GM18508 (cell line): Measurements from ENCODE around the gene HCRTR1.
A peak's percentile ranks its signal among the peaks of the same experiment; 100 is the strongest.

Experiments
- ATAC-seq: cut with Tn5 transposase; IDR thresholded peaks from one replicate; pipeline ENCODE4 v1.9.1; 2021; ENCODE audit warnings: moderate number of reproducible peaks; ENCODE audit not compliant: insufficient read depth, unreplicated experiment

The HCRTR1 gene

DNA sequence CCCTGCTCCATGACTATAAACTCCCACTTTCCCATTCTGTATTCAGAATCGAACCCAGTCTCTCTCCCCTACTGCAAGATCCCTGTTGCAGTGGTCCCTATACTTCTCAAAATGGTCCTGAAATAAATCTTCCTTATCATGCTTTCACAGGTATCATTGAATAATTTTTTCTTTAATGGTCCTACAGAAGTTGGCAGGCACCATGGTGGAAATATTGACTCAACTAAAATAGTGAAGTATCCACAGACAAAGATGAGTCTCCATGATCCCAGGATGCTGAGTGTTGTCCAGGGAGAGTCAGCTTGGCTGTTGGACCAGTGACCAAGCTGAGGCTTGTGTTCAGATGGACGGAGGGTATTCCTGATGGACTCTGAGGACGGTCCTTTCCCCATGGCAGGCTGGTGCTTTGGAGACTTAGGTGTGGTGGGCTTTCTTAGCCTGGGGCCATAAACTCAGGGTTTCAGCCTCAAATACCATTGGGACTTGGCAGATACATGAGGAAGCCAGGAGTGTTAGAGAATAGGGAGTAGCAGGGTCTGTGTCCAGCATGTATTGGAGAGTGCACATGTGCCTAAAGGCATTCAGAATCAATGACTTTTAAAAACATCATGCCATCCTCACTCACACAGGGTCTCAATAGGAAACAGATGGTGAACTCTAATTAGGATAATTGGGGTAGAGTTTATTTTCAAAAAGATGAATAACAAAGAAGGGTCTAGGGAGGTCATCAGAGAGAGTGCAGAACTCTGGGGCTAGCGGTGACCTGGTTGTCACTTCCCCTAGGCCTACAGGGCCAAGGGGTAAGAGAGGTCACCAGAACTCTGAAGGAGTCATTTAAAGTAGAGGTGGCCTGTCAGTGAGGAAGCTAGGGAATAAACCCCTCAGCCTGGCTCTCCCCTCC lies 21.4 kb upstream of the HCRTR1 start:
- ATAC-seq: no peak

DNA sequence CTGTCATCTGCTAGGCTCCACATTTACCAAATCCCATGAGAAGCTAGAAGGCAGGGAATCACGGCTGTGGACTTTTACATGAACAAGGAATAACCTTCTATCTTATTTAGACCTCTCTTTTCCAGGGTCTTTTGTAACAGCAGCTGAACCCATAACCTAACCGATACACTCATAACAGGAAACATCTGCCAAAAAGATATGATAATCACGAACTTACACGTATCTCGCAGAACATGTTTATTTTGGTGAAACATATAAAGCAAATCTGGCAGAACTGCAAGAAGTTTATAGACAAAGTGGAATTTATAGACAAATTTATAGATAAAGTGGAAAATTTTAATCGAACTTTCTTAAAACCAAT lies 20.8 kb upstream of the HCRTR1 start:
- no peak for ATAC-seq

DNA sequence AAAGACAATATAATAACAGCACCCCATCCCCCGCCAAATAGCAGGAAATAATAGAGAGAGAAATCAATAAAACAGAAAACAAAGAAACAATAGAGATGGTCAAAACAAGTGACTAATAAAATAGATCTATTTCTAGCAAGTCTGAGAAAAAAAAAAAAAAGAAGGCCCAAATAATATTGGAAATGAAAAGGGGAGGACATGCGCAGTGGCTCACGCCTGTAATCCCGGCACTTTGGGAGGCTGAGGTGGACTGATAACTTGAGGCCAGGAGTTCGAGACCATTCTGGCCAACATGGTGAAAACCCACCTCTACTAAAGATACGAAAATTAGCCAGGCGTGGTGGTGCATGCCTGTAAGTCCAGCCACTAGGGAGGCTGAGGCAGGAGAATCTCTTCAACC lies 18.5 kb upstream of the HCRTR1 start:
- no peak for ATAC-seq

GRCh38 chr1:31600641-31601040 lies 16.8 kb upstream of the HCRTR1 start:
- no peak for ATAC-seq

- no peak for ATAC-seq
These were observed 15.4 kb upstream of the HCRTR1 start for GRCh38 chr1:31602081-31602480.

- peak; percentile 55 for ATAC-seq
These were observed 11.5 kb upstream of the HCRTR1 start for GRCh38 chr1:31605908-31606427.

DNA sequence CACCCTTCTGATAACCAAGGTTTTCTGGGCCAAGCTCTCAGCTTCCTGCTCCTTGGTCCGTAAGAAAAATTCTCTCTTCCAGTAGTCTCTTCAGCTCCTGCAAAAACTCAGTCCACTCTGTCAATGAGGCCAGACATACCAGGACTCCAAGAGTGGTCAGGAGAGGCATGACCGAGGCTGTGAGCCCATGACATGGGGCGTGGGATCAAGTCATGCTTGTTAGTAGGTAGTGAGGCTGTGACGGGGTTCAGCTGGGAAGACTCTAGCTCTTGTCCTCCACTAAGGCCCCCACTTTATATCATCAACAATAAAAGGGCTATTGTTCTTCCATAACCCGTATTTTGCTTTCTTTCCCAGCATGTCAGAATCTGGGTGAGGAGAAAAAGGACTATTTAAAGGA lies 10.1 kb upstream of the HCRTR1 start:
- ATAC-seq: no peak

- no peak for ATAC-seq
These were observed 7.9 kb upstream of the HCRTR1 start for GRCh38 chr1:31609514-31610118.

DNA sequence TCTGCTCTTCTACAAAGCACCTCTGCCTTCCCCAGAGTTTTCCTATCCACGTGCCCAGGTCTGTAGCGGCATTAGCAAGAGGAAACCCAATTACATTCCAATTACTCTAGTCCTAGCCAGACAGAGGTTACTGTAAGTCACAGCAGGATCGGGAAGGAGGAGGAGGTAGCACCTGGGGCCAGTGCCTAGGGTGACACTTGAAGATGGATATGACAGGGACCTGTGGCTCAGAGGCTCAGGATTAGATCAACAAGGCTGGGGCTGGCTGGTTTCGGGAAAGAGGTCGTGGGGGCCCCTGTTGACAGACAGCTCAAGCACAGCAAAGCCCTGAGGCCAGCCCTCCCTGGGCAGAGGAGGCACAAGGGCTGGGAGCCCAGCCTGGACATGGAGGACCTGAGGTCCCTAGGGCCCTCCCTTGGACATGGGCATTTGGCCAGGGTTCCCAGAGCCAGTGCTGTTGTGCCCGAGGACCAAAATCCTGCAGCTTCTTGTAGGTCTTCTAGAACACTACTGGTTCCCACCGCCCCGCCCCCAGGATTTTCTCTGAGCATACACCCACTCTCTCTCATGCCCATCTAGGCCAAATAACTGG lies 3.0 kb upstream of the HCRTR1 start:
- no peak for ATAC-seq

DNA sequence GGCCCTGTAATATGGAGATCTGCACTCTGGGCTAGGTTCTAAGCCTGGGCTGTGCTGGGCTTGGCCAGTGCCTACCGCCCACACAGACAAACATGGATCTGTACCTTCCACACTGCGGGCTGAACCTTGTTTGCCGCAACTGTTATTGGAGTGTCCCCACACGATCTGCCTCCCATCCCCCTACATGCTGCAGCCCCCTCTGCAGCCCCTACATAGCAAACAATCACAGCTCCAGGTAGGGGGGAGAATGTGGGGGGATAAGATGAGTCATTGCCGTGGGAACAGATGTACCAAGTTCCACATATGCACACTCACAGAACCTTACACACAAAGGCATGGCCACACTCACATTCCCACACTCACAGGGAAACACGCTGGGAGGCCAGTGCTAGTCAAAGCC lies 2.1 kb upstream of the HCRTR1 start:
- ATAC-seq: no peak

DNA sequence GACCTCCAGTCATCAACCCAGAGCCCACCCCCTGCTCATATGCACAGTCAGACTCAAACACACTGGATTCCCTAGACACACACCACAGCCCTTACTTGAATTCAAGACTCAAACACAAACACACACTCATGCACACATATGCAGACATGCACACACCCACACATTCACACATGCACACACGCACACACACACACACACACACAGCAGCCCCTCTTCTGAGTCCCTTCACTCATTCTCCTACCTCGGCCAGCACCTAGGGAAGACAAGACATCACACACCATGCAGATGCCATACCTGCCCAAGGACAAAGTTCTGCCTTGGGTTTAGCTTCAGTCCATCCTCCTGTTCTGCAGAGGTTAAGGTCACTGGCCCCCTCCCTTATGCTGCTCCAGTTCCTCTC lies 1.6 kb upstream of the HCRTR1 start:
- ATAC-seq: no peak

DNA sequence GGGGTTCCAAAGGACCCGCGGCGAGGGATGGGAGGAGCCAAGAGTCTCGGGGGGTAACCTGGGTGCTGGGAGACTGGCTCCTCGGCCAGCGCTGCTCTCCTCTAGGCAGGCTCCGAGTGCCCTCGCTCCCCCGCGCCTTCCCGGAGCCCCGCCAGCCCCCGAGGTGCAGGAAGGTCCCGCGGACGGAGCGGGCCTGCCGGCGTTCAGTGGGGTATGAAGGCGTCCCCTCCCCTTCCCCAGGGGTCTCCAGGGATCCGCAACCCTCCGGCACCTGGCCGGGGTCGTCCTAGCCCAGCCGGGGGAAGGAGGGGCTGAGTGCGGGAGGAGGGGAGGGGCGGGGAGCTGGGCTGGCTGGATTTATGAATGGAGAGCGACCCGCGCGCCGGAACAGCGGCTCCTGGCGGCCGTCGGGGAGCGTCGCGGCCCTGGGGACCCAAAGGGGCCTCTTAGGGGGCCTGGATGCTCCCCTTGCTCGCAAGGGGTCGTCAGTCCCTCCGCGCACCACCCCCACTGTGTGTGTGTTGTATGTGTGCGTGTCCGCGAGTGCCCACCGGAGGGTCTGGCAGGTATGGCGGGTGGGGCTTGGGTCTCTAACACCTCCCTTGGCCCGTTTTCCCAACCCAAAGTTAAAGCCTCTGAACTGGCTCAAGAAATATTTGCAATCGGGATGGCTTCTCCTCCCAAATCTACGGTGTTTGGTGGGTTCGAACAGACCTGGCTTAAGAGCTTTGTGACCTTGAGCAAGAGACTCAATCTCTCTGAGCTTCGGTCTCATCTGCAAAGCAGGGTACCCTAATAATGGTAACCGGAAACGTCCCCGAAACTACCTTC lies 642 bp downstream of the HCRTR1 start:
- no peak for ATAC-seq

DNA sequence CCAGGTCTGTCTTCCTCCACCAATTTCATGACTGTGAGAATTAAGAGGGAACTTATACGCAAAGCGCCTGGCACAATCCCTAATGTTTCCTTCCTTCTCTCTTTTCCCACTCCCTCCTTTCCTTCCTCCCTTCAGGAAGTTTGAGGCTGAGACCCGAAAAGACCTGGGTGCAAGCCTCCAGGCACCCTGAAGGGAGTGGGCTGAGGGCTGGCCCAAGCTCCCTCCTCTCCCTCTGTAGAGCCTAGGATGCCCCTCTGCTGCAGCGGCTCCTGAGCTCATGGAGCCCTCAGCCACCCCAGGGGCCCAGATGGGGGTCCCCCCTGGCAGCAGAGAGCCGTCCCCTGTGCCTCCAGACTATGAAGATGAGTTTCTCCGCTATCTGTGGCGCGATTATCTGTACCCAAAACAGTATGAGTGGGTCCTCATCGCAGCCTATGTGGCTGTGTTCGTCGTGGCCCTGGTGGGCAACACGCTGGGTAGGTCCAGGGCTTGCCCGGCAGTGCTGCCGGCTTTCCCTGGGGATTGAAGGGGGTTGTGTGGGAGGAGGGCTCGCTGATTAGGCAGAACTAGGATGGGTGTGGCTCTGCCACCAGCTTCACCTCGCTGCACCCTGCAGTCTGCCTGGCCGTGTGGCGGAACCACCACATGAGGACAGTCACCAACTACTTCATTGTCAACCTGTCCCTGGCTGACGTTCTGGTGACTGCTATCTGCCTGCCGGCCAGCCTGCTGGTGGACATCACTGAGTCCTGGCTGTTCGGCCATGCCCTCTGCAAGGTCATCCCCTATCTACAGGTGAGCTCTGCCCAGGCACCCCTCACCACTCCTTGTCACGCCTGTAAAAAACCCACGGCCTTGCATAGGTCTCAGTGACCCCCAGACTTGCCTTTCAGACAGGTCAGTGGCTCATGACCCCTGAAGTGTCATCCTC lies 1.7 kb downstream of the HCRTR1 start:
- no peak for ATAC-seq

DNA sequence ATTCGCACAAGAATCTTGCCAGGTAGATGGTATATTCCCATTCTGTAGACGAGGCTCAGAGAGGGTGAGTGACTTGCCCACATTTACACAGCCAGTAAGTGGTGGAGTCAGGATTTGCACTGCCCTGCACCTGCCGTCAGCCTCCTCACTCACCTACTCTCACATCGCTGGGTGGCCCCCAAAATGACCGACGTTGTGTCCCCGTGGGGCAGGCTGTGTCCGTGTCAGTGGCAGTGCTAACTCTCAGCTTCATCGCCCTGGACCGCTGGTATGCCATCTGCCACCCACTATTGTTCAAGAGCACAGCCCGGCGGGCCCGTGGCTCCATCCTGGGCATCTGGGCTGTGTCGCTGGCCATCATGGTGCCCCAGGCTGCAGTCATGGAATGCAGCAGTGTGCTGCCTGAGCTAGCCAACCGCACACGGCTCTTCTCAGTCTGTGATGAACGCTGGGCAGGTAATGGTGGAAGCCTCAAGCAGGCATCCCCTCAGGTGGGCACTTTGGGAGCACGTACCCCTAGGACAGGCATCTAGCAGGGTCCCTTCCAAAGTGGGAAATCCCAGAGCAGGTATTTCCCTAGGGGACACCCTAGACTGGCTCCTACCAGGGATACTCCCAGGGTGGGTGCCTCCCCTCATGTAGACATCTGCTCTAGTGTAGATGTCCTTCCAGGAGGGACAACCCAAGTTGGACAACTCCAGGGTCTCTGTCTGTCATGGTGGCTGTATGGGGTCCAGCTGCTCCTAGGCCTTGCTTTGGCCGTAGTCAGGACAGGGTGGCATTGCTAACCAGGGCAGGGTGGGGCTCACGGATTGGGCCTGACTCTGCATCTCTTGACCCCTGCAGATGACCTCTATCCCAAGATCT lies 3.4 kb downstream of the HCRTR1 start:
- ATAC-seq: no peak

DNA sequence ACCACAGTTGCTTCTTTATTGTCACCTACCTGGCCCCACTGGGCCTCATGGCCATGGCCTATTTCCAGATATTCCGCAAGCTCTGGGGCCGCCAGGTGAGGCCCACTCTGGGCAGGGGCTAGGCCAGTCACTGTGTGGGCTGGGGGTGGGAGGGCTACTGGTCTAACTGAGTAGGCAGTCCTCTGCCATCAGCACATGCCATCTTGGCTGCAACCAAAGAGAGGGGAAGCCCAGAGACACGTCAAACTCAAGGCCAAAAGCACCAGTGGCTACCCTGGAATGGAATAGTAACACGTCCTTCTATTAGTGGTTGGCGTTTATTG lies 4.0 kb downstream of the HCRTR1 start:
- no peak for ATAC-seq

DNA sequence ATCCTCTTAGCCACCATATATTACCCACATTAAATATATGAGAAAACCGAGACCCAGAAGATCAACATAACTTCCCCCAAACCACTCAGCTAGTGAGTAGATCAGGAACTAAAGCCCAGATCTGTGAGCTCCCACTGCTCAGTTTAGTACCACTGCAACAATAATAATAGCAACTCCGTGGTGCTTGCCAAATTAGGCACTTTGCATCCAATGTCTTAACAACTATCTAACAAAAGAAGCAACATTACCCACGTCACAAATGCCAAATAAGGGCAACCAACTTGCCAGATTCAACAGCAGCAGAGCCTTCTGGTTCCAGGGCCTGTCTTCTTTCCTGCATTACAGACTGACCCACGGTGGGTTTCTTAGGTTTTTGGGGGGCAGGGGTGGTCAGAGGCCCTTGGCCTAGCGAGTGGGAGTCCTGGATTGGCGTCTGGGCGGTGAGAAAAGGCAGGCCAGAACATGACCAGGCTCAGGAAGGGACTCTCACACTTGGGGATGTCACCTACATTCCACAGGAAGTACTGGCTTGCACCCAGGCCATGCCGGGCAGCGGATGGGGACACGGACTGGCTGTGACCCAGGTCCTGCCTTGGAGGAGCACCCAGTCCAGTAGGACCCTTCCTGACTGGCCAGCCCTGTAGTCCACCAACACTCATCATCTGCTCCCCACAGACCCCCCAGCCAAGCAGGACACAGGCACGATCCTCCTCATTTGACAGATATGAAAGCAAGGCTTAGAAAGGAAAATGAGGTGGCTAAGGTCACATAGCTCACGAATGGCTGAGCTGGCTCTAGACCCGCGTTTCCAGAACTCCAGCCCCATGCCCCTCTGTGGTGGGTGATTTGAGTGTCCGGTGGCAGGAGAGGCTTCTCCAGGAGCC lies 4.6 kb downstream of the HCRTR1 start:
- no peak for ATAC-seq

DNA sequence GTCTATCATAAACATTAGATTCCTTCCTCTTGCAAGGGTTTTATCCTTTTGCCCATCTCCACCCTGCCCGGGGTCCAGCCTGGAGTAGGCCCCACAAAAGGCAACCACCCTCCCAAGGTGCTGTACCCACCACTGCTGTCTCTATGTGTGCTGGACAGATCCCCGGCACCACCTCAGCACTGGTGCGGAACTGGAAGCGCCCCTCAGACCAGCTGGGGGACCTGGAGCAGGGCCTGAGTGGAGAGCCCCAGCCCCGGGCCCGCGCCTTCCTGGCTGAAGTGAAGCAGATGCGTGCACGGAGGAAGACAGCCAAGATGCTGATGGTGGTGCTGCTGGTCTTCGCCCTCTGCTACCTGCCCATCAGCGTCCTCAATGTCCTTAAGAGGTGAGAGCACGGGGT lies 5.9 kb downstream of the HCRTR1 start:
- no peak for ATAC-seq

DNA sequence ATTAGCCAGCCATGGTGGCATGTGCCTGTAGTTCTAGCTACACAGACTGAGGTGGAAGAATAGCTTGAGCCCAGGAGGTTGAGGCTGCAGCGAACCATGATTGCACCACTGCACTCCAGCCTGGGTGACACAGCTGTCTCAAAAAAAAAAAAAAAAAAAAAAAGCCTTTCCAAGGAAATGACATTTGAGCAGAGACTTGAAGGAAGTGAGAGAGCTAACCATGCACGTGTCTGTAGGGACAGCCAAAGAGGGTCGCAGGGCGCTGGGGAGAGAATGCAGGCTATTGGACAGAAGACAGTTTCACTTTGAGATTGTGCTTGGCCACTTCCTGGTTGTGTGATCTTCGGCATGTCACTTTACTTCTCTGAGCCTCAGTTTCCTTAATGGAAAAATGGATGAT lies 6.8 kb downstream of the HCRTR1 start:
- ATAC-seq: no peak
